WTC11 (cell line): ENCODE results near the gene ACBD3.

Experiments used
- FOXP1 ChIP-seq: sonication (generic); formaldehyde crosslinking; IDR thresholded peaks from 2 replicates; pipeline ENCODE4 v1.8.0; 2022; ENCODE audit warnings: missing genetic modification reagents, mild to moderate bottlenecking, moderate library complexity, borderline replicate concordance
- JAZF1 ChIP-seq: fragments of 250-450 bp; sonication (Bioruptor Pico); IDR thresholded peaks from 2 replicates; pipeline ENCODE4 v1.9.0; 2021; ENCODE audit warnings: moderate library complexity, mild to moderate bottlenecking, inconsistent platforms
- NR2C2 ChIP-seq: sonication (generic); formaldehyde crosslinking; IDR thresholded peaks from 2 replicates; pipeline ENCODE4 v1.8.0; 2022; ENCODE audit warnings: mild to moderate bottlenecking, missing genetic modification reagents
- SP1 ChIP-seq: sonication (generic); formaldehyde crosslinking; conservative IDR thresholded peaks from 2 replicates; pipeline ENCODE4 v1.8.1; 2022; ENCODE audit warnings: missing genetic modification reagents
- TEAD4 ChIP-seq: sonication (generic); formaldehyde crosslinking; IDR thresholded peaks from 2 replicates; pipeline ENCODE4 v1.8.0; 2022; ENCODE audit warnings: mild to moderate bottlenecking, missing genetic modification reagents
- TF ChIP-seq, protein P1 (sequence below): sonication (generic); formaldehyde crosslinking; conservative IDR thresholded peaks from 2 replicates; pipeline ENCODE4 v1.8.1; 2022; ENCODE audit warnings: mild to moderate bottlenecking, missing genetic modification reagents
- TF ChIP-seq, protein P2 (sequence below): fragments of 200-600 bp; IDR thresholded peaks from 2 replicates; pipeline ENCODE4 v1.8.0; 2022; ENCODE audit warnings: antibody characterized with exemption
- TF ChIP-seq, protein P3 (sequence below): sonication (generic); formaldehyde crosslinking; IDR thresholded peaks from 2 replicates; pipeline ENCODE4 v1.8.0; 2022; ENCODE audit warnings: mild to moderate bottlenecking, missing genetic modification reagents

DNA sequence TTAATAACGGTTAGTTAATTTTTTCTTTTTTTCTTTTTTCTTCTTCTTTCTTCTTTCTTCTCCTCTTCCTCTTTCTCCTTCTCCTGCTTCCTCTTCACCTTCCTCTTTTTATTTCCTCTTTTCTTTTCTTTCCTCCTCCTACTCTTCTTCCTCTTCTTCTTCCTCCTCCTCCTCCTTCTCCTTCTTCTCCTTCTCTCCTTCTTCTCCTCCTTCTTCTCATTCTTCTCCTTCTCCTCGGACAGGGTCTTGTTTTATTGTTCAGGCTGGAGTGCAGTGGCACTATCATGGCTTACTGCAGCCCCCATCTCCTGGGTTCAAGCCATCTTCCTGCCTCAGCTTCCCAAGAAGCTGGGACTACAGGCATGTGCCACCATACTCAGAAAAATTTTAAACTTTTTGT is 13.4 kb upstream of the ACBD3 start:
- TF ChIP-seq NR2C2 (CRISPR knock-in tag) (no peak), FOXP1 (CRISPR knock-in tag) (no peak), SP1 (CRISPR knock-in tag) (no peak), TEAD4 (CRISPR knock-in tag) (no peak), JAZF1 (CRISPR knock-in tag) (no peak)
- TF ChIP-seq, protein P1, sequence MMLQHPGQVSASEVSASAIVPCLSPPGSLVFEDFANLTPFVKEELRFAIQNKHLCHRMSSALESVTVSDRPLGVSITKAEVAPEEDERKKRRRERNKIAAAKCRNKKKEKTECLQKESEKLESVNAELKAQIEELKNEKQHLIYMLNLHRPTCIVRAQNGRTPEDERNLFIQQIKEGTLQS (CRISPR knock-in tag): no peak
- TF ChIP-seq, protein P2, sequence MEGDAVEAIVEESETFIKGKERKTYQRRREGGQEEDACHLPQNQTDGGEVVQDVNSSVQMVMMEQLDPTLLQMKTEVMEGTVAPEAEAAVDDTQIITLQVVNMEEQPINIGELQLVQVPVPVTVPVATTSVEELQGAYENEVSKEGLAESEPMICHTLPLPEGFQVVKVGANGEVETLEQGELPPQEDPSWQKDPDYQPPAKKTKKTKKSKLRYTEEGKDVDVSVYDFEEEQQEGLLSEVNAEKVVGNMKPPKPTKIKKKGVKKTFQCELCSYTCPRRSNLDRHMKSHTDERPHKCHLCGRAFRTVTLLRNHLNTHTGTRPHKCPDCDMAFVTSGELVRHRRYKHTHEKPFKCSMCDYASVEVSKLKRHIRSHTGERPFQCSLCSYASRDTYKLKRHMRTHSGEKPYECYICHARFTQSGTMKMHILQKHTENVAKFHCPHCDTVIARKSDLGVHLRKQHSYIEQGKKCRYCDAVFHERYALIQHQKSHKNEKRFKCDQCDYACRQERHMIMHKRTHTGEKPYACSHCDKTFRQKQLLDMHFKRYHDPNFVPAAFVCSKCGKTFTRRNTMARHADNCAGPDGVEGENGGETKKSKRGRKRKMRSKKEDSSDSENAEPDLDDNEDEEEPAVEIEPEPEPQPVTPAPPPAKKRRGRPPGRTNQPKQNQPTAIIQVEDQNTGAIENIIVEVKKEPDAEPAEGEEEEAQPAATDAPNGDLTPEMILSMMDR: no peak
- TF ChIP-seq, protein P3, sequence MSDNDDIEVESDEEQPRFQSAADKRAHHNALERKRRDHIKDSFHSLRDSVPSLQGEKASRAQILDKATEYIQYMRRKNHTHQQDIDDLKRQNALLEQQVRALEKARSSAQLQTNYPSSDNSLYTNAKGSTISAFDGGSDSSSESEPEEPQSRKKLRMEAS: no peak
